SIG-M5 treated with dmso at 0.1 percent for 504 hours (cell line): Measurements from ENCODE around the gene TMPRSS15.
"Not testable (repeated sequence)": the region's sequence is repeated elsewhere in the genome, so short reads cannot be mapped to it uniquely, and the experiment has no call there.

Source experiments
- DNase-seq: peaks from one replicate; lab custom pipeline; 2025; ENCODE audit not compliant: unreplicated experiment; lab: John Stamatoyannopoulos, UW

TMPRSS15 gene

DNA sequence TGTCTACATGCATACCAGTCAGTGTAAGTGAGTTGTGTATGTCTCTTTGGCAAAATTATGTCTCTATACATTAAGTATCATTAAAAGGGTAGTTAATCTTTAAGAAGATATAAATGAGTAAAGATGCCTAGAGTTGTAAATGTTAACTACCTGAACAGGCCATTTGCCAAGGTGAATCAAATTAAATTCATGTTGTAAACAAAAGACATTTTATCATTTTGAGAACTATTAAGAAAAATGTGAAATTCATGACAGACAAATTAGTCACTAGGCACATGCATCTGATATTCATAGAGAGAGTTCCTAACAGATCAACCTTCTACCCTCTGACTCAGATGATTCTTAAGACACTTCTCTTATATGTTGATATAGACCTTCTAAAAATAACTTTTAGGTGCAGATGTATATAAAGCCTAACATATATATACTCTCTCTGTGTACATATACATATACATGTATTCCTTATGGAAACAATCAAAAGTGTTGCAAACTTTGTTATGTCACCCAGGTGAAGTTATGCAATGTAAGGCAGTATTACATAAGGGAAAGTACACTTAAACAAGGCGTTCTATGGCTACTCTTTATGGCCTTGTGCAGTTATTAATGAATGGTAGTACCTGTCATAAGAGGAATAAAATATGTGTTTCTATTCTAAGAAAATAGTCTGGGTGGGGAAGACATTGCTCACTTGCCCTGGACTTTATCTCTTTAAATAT lies at the start of gene TMPRSS15:
TMPRSS15 (minus strand) TSS at position 51 of the 716 bp plus-strand sequence. CDS start 163 bp downstream, outside the sequence.
- DNase-seq, result no peak

DNA sequence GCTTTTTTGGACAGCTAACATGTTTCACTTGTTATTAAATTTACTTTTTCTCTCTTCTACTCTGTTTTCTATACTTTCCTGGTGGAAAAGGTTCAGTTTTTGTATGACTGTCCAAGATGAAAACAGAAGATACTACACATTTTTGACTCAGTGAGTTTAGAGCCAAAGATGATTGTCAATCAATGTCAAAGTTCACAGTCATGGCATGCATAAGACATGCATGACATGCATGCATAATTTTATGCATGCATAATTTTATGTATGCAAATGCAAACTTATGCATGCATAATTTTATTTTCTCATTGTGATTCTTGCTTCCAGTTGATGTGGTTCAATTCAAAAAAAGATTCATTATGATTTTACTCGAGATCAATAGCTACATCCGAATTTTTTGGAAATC lies 48.1 kb upstream of the TMPRSS15 start:
- no peak for DNase-seq

DNA sequence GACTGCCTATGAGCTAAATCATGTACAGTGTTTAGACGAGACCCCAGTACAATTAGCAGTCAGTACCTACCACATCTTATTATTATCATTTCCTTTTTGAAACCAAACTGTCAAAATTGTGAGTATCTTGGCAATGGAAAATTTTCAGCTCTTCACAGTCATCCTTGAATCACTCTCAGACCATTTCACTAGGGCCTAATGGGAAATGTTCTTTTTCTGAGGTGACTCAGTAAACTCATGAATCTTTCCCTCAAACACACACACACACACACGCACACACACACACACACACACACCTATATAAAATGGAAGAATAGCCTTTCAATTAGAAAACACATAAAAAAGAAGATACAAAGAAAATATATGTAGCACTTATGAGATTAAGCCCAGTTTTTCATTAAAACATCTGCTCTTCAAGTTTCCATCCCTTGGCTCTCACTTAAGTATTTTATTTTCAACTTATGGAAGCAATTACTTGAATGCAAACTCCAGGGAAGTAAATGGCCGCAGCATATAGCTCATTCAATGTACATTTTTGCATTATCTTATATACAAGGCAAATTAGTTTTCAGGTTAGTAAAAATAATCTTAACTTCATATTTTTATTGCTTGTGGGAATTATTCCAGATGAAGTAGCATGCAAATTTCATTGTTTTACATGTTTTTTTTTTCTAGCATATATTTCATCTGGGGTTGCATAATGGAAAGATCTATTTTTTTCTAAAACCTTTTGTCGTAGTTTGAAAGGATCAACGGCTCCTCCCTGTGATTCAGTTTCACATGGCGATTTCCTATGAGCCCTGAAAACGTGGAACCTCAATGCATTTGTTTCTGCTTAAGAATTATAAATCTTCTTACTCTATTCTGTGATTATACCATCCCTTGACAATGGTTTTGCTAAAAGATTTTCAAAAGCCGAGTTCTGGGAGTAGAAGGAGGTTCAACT lies 46.3 kb upstream of the TMPRSS15 start:
- no peak for DNase-seq

DNA sequence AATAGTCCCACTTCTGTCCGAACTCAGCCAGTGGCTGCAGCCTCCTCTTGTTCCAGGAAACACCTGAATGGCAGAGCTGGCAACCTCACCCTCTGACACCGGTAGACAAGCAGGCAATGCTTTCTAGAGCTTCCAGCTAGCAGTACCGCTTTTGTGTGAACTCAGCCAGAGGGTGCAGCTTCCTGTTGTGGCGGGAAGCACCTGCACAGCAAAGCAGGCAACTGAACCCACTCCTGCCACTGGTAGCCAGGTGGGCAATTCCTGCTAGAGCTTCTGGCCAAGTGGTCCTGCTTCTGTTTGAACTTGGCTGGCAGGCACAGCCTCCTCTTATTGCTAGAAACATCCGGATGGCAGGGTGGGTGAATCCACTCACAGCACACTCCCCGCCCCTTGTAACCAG lies 40.1 kb upstream of the TMPRSS15 start:
- DNase-seq, result no peak

DNA sequence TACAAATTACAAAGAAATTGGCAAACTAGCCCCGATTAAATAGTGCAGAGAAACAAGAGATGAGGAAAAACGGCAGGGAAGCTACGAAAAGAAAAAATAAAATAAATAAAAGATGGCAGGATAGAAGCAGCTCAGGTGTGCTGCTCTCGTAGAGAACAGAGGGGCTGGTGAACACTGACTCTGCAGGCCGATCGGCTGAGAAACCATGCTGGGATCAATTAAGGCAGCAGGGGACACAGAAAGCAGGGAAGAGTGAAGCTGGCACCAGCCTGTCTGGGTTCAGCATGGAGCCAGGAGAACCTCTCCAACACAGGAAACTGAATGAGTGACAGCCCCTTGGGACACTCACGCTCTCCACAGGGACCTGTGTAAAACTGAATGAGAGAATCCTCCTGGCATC lies 39.5 kb upstream of the TMPRSS15 start:
- DNase-seq, result no peak

DNA sequence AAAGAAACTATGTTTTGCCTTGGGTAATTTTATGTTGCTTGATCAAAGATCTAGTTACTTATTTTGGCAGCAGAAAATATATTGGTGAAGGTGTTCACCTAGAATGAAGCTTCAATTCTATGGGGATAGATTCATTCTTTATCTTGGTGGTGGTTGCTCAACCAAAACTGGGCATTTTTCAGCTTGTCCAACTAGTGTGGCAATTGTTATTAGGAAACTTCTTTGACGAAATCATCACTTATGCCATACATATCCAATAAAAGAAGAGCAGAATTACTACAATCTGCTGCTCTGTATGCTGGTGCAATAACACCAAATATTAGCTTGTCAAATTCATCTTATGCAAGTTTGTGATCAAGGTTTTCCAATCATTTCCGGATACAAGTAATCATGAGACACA lies 26.8 kb upstream of the TMPRSS15 start:
- peak; percentile 29 for DNase-seq

DNA sequence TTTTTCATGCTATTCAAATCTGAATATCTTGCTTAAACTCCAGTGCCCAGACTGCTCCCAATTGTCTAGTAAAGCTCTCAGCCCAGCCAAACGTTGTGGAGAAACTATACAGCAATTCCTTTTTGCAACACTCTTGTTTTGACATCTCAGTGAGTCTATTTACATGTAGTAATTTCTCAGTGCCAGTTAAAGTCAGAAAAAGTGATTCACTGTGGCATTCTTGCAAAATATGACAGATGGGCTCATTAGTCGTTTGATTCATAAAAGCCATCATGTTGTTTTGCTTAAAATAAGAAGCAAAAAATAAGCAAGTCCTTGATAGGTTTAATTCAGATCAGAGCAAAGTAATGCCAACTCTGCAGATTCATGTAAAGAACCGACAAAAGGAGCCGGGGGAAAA lies 20.7 kb upstream of the TMPRSS15 start:
- DNase-seq, result no peak

DNA sequence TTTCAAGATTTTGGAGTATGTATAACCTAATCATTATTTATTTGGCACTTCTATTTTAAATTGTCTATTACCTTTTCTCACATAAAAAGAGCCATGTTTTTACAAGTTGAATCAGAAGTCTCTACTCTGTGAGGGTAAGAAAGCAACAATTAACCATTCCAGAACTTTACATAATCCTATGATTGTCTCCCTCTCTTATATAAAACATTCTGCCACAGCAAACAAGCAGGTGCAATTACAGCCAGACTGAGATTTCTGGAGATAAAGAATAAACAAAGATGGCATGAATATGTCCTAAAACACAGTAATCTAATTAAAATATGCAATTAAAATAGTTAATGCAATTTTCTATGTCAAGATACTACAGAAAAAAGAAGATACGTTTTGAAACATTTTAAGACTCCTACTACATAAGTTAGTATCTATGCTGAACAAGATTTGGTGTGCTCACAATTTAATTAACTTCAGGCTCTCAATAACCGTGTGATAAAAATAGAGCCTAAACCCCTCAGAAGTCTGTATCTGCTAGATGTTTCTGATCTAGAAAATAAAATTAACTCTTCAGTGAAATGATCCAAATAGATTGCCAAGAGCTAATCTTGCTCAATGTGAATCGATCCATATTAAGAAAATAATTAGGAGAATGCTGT lies 13.7 kb upstream of the TMPRSS15 start:
- no peak for DNase-seq

DNA sequence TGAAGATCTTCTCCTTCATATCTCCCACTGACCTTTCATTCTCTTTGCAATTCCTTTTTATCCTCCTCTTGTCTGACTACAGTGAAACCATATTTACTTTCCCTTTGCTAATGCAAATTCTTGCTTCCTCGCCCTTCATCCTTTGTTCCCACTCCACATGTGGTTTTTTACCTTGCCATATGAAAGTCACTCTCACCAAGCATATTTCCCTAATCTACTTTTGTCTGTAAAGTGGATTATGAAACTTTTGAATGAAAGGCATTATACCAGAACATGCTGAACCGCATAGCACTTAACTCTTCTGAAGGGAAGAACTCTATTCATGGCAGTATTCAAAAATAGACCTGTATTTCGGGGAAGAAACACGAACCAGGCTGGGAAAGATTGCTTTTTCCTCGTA lies 8.0 kb upstream of the TMPRSS15 start:
- DNase-seq, result no peak

DNA sequence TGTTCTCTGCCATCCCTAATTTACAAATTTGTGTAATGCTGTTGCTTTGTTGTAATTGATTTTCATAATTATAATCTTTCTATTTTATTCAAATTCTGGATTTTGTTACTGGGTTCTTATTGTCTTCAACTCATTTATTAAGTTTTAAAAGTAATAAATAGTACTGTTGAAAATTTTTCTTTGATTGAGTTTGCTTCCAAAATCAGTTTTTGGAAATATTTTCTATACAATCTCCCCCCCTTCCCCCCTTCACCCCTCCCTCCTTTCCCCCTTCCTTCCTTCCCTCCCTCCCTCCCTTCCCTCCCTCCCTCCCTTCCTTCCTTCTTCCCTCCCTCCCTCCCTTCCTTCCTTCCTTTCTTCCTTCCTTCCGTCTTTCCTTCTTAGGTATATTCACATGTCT lies 6.0 kb upstream of the TMPRSS15 start:
- no peak for DNase-seq

DNA sequence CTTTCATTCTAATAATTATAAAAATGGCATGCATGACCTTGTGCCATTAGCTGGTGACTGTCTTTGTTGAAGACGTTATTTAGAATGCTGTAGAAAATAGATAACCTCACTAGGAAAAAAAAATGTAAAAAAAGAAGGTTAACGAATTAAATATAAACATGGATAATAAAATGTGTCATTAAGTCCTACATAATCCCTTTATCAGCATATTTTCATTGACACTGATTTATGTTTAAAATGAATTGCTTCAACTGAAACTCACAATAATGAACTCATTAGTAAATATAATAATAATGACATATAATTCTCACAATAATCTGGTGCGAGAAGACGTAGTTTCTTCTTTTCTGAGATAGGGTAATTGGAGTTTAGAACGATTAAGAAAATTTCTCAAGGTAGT lies 4.7 kb downstream of the TMPRSS15 start:
- DNase-seq, result no peak

DNA sequence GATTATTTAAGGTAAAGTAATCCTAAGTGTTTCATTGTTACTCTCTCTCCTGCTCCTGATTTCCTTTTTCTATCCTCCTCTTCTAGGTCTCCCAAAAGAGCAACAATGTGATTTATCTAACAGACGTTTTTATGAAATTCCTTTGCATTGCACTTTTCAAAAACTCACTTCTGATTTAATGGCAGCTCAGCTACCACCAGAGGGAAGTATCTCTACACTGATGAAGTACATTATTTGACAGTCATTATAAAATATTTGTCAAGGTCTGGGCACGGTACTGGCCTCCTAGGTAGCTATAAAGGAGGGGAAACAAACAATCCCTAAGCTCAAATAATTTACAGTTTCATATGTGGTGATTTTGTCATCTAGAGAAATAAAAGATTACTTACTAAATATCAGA lies 15.6 kb downstream of the TMPRSS15 start:
- DNase-seq, result no peak

DNA sequence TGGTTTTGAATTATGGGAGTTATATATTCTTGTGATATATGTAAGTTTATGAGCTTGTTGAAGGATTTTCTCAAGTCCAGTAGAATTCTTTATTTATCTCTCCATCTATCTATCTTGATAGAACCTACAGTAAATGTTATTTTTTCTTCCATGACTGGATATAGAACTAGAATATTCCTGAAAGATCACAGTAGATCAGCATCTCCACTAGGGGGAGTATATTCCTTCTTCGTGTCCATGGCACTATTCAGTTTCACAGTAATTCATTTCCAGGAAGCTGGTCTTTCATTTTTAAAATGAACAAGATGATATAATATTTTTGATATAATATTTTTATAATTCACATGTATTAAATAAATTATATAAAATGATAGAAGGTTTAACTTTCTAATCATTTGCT lies 18.8 kb downstream of the TMPRSS15 start:
- peak; percentile 22 for DNase-seq

DNA sequence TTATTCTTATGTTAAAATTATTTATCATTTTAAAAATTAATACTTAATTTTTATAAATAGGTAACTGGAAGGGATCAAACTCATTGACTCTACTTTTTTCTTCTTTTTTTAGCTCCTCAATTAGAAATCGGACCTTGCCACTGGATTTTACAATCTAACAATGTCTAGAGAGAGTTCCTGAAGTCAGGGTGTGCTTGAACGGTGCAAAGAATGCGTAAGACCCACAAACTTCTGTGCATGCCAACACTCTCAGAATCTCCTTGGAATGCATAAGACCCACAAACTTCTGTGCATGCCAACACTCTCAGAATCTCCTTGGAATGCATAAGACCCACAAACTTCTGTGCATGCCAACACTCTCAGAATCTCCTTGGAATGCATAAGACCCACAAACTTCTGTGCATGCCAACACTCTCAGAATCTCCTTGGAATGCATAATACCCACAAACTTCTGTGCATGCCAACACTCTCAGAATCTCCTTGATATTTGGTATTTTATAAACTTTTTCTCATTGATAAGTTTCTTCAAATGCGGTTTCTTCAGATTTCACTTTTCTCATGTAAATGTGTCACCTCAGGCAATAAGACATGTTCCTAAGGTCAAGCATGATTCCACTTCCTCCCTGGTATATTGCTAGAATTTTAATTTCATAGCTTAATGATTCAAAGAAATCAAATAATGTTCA lies 20.5 kb downstream of the TMPRSS15 start:
- not testable (repeated sequence) for DNase-seq

DNA sequence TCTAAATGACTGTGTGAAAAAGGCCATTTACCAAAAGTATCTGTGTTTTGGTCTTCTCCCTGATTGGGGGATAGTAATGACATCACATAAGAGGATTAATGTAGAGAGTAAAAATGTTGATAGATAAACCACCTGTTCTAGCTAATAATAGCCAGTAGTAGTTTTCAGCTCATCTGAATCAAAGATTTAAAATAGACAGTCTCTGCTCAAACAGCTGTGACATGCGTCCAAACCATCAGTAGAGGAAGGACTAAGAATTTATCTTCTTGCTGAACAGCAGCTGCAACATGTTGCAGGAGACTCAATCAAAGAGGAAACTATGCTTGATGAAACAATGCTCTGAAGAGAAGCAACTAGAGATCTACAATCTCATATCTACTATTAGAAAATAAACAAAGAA lies 21.4 kb downstream of the TMPRSS15 start:
- no peak for DNase-seq

DNA sequence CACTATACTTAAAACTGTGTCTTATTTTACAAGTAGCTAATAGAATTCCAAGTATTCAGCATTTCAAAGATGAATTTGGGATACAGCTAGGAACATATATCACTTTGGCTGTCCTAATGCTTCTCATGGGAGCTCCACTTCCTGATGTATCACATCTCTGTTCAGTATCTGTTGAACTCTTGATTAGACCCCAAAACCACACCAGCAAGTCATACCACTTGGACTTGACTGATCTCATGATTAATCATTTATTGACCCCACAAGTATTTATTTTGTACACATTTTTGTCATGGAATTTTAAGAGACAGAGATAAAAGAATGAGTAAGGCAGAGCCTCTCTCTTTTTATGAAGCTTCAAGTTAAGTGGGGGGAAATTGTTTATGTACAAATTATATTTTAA lies 30.0 kb downstream of the TMPRSS15 start:
- DNase-seq, result no peak

DNA sequence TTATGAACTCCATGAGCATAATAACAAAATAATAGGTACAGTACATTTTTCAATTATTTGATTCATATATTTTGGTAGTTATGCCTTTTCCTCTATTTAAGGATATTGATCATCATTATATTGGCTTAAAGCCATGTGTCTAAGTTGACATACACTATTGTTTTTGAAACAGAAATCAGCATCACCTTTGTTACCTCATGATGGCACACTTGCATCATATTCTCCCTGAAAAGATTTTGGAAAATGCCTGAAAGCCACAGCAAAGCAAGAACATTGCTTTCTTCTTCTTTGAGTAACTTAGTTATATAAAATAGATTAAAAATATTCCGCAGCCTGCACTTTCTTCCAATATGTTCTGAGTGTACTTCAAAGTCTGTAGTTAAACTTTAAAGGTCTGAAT lies 33.3 kb downstream of the TMPRSS15 start:
- DNase-seq, result no peak

DNA sequence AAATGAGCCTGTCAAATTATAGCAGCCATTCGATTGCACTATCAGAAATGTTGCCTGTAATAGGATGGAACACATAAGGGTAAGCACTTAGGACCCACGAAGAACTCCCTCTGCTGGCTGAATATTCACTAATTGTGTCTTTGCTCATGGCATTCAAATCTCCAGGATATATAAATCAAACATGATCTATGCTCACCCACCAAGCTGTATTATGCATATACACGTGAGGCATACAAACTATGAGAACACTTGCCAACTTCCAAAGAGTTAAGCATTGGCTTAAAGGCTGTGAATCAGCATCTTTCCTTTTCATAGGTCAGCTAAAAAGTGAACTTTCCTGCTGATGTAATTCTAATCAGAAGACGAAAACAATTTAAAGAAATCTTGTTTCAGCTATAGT lies 34.5 kb downstream of the TMPRSS15 start:
- DNase-seq, result peak; percentile 35

DNA sequence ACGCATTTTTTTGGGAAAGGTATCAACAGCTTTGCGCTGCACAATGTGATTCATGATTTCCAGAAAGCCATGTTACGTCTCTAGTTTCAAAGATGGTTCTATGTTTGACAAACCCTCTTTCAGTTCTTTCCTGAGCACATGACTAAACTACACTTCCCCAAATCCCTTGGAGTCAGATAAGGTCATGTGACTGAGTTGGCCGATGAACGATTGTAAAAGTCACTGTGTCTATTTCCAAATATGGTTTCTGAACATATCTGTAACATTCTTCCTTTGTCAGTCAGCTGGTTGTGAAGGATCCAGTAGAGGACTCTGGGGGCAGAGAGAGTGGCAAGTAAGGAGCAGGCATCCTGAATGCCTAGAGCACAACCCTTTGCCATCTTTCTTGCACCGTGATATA lies 35.4 kb downstream of the TMPRSS15 start:
- no peak for DNase-seq

DNA sequence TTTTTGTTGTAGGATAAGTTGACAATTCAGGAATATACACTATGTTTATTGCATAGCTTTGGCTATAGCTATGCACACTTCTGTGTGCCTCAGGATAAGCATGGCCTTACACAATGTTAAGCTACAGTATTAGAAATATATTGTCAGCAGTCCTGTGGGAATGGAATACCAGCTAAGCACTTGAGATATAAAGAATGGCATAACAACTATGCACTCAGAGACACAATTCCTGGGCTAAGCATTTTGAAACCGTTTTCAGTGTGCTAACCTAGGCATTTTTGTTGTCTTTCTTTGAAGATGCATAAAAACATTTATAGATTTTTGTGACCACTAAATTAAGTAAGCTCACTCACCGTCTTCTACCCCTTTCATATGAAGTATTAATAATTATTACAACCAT lies 46.8 kb downstream of the TMPRSS15 start:
- no peak for DNase-seq

DNA sequence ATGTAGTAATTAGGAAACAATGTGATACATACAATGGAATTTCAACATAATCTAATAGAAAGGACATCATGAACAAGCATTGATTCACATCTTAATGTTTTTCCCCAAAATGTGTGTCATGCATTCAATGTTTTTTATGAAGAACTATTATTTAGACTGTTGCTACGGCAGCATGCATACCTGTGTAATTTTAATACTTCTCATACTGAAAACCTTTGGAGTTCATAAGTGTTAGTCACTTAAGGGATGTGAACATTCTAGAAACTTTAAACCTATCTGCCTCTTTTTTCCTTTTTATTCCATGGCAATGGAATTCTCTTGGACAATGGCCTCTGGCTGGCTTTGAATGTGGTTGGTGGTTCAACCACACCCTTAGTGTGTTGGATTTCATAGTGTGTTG lies 48.6 kb downstream of the TMPRSS15 start:
- no peak for DNase-seq
